GM23338 (cell line): ENCODE measurements around the gene ARID1B. TPM values are rescaled to one million over a fixed set of nuclear protein-coding genes. Genes with fewer than 3 reads are reported as not detected.

Experiments used
- ATAC-seq: fragments of 200-7000 bp; cut with Tn5 transposase; 3 replicates; pipeline ENCODE4 v1.9.1; 2020
- DNase-seq: peaks from one replicate; pipeline ENCODE4 v3.0.0-alpha.2; 2015; ENCODE audit warnings: low spot score
- H2AFZ ChIP-seq: fragments of 200-600 bp; sonication (generic); 2 replicates; pipeline ENCODE4 v1.8.0; 2016; ENCODE audit warnings: antibody characterized with exemption, mild to moderate bottlenecking, moderate library complexity
- H3F3A ChIP-seq: fragments of 200-600 bp; sonication (generic); replicated peaks from 2 replicates; pipeline ENCODE4 v1.8.0; 2017; ENCODE audit warnings: antibody characterized with exemption, mixed run types, low read depth
- H3K27ac ChIP-seq: fragments of 200-600 bp; sonication (generic); 2 replicates; pipeline ENCODE4 v1.6.1; 2016; ENCODE audit warnings: low read depth
- H3K27me3 ChIP-seq: fragments of 200-600 bp; sonication (generic); 2 replicates; pipeline ENCODE4 v1.8.0; 2016; ENCODE audit warnings: mild to moderate bottlenecking, mixed run types, moderate library complexity; ENCODE audit not compliant: insufficient read depth
- H3K36me3 ChIP-seq: fragments of 200-600 bp; sonication (generic); 2 replicates; pipeline ENCODE4 v1.8.0; 2016; ENCODE audit warnings: mild to moderate bottlenecking; ENCODE audit not compliant: insufficient read depth
- H3K4me1 ChIP-seq: fragments of 200-600 bp; sonication (generic); 2 replicates; pipeline ENCODE4 v1.8.0; 2016; ENCODE audit warnings: mild to moderate bottlenecking, moderate library complexity; ENCODE audit not compliant: insufficient read depth
- H3K4me2 ChIP-seq: fragments of 200-600 bp; sonication (generic); 2 replicates; pipeline ENCODE4 v1.7.1; 2017; ENCODE audit warnings: mixed run types
- H3K4me3 ChIP-seq: fragments of 200-600 bp; sonication (generic); 2 replicates; pipeline ENCODE4 v1.6.1; 2016; ENCODE audit warnings: mixed run types
- H3K79me2 ChIP-seq: fragments of 200-600 bp; sonication (generic); replicated peaks from 2 replicates; pipeline ENCODE4 v1.8.0; 2017; ENCODE audit warnings: mild to moderate bottlenecking; ENCODE audit not compliant: insufficient read depth
- H3K9me2 ChIP-seq: fragments of 200-600 bp; sonication (generic); 2 replicates; pipeline ENCODE4 v1.8.0; 2017; ENCODE audit not compliant: insufficient read depth
- H4K20me1 ChIP-seq: fragments of 200-600 bp; sonication (generic); replicated peaks from 2 replicates; pipeline ENCODE4 v1.8.0; 2017; ENCODE audit warnings: mild to moderate bottlenecking; ENCODE audit not compliant: insufficient read depth
- H3K27ac Mint-ChIP-seq: 2 replicates; pipeline ENCODE4 v1.8.0; 2020; ENCODE audit warnings: inconsistent platforms, mild to moderate bottlenecking, moderate library complexity, mixed read lengths
- H3K27me3 Mint-ChIP-seq: 3 replicates; pipeline ENCODE4 v1.8.0; 2022; ENCODE audit warnings: low read depth, mild to moderate bottlenecking, moderate library complexity, mixed read lengths, inconsistent platforms; ENCODE audit not compliant: insufficient read depth, poor library complexity
- H3K36me3 Mint-ChIP-seq: 3 replicates; pipeline ENCODE4 v1.8.0; 2021; ENCODE audit warnings: low read depth, mild to moderate bottlenecking, inconsistent platforms, moderate library complexity, mixed read lengths
- H3K4me1 Mint-ChIP-seq: 3 replicates; pipeline ENCODE4 v1.8.0; 2020; ENCODE audit warnings: mild to moderate bottlenecking, inconsistent platforms, mixed read lengths
- H3K4me3 Mint-ChIP-seq: 3 replicates; pipeline ENCODE4 v1.8.0; 2021; ENCODE audit warnings: moderate library complexity, mild to moderate bottlenecking, inconsistent platforms, mixed read lengths
- H3K9me3 Mint-ChIP-seq: 3 replicates; pipeline ENCODE4 v1.8.0; 2020; ENCODE audit warnings: moderate library complexity, mild to moderate bottlenecking, inconsistent platforms, mixed read lengths
- CREB1 ChIP-seq: fragments of 250-450 bp; sonication (Bioruptor Pico); IDR thresholded peaks from 2 replicates; pipeline ENCODE4 v1.5.0; 2020; ENCODE audit warnings: low read depth, mild to moderate bottlenecking, moderate library complexity
- ETS1 ChIP-seq: IDR thresholded peaks from 2 replicates; pipeline ENCODE4 v1.6.1; 2016; ENCODE audit warnings: antibody characterized with exemption
- EZH2 ChIP-seq: fragments of 200-600 bp; sonication (generic); IDR thresholded peaks from one replicate; pipeline ENCODE4 v1.8.0; 2017; ENCODE audit warnings: antibody characterized with exemption, mild to moderate bottlenecking, low read depth; ENCODE audit not compliant: unreplicated experiment
- JUNB ChIP-seq: IDR thresholded peaks from one replicate; pipeline ENCODE4 v1.6.1; 2016; ENCODE audit warnings: antibody characterized with exemption; ENCODE audit not compliant: unreplicated experiment
- NANOG ChIP-seq: IDR thresholded peaks from 2 replicates; pipeline ENCODE4 v1.6.1; 2016; ENCODE audit warnings: antibody characterized with exemption, borderline replicate concordance
- STAT1 ChIP-seq: IDR thresholded peaks from one replicate; pipeline ENCODE4 v1.6.1; 2016; ENCODE audit warnings: antibody characterized with exemption; ENCODE audit not compliant: unreplicated experiment
- ZNF114 ChIP-seq: fragments of 250-450 bp; sonication (Bioruptor Pico); IDR thresholded peaks from 2 replicates; pipeline ENCODE4 v1.5.0; 2020; ENCODE audit warnings: mild to moderate bottlenecking, moderate library complexity
- ZNF331 ChIP-seq: fragments of 250-450 bp; sonication (Bioruptor Pico); IDR thresholded peaks from 2 replicates; pipeline ENCODE4 v1.5.0; 2020; ENCODE audit warnings: low read depth, mild to moderate bottlenecking, moderate library complexity
- polyA plus RNA-seq: library from polyadenylated mRNA; unstranded; fragments of >200 nt; fragmentation: Nextera tagmentation; extraction: Ambion mirVana; gene quantifications from 2 replicates; pipeline ENCODE4 v1.2.1, GENCODE V29; 2016
- total RNA-seq: library from RNA; depleted of rRNA; stranded (reverse); fragments of >200 nt; shearing (Covaris generic); gene quantifications from 2 replicates; pipeline ENCODE4 v1.2.3, GENCODE V29; 2014
- TF ChIP-seq, protein P1 (sequence below): IDR thresholded peaks from one replicate; pipeline ENCODE4 v1.6.1; 2018; ENCODE audit warnings: antibody characterized with exemption; ENCODE audit not compliant: unreplicated experiment
- TF ChIP-seq, protein P2 (sequence below): fragments of 250-450 bp; sonication (Bioruptor Pico); IDR thresholded peaks from 2 replicates; pipeline ENCODE4 v1.5.0; 2020; ENCODE audit warnings: mild to moderate bottlenecking, moderate library complexity

Gene ARID1B
- total and polyA plus RNA-seq, 2 experiments from 2014 or later: 59.3 to 72.2 TPM

DNA sequence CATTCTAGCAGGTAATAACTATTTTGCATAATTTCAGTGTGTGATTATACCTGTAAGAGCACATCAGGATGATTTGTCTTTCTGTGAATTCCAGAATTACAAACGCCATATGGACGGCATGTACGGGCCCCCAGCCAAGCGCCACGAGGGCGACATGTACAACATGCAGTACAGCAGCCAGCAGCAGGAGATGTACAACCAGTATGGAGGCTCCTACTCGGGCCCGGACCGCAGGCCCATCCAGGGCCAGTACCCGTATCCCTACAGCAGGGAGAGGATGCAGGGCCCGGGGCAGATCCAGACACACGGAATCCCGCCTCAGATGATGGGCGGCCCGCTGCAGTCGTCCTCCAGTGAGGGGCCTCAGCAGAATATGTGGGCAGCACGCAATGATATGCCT lies 423.4 kb downstream of the ARID1B start (continued):
- no peak for TF ChIP-seq ETS1
- no peak for TF ChIP-seq CREB1 (CRISPR knock-in tag)
- TF ChIP-seq ZNF331: no peak
- no peak for TF ChIP-seq EZH2
- no peak for TF ChIP-seq NANOG

DNA sequence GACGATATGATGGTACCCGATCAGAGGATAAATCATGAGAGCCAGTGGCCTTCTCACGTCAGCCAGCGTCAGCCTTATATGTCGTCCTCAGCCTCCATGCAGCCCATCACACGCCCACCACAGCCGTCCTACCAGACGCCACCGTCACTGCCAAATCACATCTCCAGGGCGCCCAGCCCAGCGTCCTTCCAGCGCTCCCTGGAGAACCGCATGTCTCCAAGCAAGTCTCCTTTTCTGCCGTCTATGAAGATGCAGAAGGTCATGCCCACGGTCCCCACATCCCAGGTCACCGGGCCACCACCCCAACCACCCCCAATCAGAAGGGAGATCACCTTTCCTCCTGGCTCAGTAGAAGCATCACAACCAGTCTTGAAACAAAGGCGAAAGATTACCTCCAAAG lies 423.9 kb downstream of the ARID1B start:
- Histone ChIP-seq H3K36me3 (peaks cover 18% of the 10 kb centered on the region), H3K4me2 (no peak overlapping the region), H3K4me3 (no peak overlapping the region), H3K79me2 (no peaks in the 10 kb centered on the region), H3K27me3 (no peaks in the 10 kb centered on the region), H3K9me2 (no peaks in the 10 kb centered on the region), H3K27ac (no peak overlapping the region), H2AFZ (no peak overlapping the region), H3F3A (no peaks in the 10 kb centered on the region), H4K20me1 (no peaks in the 10 kb centered on the region), H3K4me1 (no peaks in the 10 kb centered on the region)
- Mint-ChIP-seq H3K27me3 (no peaks in the 10 kb centered on the region), H3K9me3 (no peaks in the 10 kb centered on the region; the same call in 2 of the 3 replicates), H3K4me3 (no peak overlapping the region), H3K36me3 (peaks cover 36% of the 10 kb centered on the region), H3K4me1 (no peaks in the 10 kb centered on the region; the same call in 2 of the 3 replicates), H3K27ac (no peak overlapping the region)
- ATAC-seq (no peak), DNase-seq (no peak)
- TF ChIP-seq, protein P1, sequence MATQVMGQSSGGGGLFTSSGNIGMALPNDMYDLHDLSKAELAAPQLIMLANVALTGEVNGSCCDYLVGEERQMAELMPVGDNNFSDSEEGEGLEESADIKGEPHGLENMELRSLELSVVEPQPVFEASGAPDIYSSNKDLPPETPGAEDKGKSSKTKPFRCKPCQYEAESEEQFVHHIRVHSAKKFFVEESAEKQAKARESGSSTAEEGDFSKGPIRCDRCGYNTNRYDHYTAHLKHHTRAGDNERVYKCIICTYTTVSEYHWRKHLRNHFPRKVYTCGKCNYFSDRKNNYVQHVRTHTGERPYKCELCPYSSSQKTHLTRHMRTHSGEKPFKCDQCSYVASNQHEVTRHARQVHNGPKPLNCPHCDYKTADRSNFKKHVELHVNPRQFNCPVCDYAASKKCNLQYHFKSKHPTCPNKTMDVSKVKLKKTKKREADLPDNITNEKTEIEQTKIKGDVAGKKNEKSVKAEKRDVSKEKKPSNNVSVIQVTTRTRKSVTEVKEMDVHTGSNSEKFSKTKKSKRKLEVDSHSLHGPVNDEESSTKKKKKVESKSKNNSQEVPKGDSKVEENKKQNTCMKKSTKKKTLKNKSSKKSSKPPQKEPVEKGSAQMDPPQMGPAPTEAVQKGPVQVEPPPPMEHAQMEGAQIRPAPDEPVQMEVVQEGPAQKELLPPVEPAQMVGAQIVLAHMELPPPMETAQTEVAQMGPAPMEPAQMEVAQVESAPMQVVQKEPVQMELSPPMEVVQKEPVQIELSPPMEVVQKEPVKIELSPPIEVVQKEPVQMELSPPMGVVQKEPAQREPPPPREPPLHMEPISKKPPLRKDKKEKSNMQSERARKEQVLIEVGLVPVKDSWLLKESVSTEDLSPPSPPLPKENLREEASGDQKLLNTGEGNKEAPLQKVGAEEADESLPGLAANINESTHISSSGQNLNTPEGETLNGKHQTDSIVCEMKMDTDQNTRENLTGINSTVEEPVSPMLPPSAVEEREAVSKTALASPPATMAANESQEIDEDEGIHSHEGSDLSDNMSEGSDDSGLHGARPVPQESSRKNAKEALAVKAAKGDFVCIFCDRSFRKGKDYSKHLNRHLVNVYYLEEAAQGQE: no peak
- TF ChIP-seq JUNB (no peak), STAT1 (no peak), EZH2 (no peak), ZNF114 (CRISPR knock-in tag) (no peak)
- TF ChIP-seq, protein P2, sequence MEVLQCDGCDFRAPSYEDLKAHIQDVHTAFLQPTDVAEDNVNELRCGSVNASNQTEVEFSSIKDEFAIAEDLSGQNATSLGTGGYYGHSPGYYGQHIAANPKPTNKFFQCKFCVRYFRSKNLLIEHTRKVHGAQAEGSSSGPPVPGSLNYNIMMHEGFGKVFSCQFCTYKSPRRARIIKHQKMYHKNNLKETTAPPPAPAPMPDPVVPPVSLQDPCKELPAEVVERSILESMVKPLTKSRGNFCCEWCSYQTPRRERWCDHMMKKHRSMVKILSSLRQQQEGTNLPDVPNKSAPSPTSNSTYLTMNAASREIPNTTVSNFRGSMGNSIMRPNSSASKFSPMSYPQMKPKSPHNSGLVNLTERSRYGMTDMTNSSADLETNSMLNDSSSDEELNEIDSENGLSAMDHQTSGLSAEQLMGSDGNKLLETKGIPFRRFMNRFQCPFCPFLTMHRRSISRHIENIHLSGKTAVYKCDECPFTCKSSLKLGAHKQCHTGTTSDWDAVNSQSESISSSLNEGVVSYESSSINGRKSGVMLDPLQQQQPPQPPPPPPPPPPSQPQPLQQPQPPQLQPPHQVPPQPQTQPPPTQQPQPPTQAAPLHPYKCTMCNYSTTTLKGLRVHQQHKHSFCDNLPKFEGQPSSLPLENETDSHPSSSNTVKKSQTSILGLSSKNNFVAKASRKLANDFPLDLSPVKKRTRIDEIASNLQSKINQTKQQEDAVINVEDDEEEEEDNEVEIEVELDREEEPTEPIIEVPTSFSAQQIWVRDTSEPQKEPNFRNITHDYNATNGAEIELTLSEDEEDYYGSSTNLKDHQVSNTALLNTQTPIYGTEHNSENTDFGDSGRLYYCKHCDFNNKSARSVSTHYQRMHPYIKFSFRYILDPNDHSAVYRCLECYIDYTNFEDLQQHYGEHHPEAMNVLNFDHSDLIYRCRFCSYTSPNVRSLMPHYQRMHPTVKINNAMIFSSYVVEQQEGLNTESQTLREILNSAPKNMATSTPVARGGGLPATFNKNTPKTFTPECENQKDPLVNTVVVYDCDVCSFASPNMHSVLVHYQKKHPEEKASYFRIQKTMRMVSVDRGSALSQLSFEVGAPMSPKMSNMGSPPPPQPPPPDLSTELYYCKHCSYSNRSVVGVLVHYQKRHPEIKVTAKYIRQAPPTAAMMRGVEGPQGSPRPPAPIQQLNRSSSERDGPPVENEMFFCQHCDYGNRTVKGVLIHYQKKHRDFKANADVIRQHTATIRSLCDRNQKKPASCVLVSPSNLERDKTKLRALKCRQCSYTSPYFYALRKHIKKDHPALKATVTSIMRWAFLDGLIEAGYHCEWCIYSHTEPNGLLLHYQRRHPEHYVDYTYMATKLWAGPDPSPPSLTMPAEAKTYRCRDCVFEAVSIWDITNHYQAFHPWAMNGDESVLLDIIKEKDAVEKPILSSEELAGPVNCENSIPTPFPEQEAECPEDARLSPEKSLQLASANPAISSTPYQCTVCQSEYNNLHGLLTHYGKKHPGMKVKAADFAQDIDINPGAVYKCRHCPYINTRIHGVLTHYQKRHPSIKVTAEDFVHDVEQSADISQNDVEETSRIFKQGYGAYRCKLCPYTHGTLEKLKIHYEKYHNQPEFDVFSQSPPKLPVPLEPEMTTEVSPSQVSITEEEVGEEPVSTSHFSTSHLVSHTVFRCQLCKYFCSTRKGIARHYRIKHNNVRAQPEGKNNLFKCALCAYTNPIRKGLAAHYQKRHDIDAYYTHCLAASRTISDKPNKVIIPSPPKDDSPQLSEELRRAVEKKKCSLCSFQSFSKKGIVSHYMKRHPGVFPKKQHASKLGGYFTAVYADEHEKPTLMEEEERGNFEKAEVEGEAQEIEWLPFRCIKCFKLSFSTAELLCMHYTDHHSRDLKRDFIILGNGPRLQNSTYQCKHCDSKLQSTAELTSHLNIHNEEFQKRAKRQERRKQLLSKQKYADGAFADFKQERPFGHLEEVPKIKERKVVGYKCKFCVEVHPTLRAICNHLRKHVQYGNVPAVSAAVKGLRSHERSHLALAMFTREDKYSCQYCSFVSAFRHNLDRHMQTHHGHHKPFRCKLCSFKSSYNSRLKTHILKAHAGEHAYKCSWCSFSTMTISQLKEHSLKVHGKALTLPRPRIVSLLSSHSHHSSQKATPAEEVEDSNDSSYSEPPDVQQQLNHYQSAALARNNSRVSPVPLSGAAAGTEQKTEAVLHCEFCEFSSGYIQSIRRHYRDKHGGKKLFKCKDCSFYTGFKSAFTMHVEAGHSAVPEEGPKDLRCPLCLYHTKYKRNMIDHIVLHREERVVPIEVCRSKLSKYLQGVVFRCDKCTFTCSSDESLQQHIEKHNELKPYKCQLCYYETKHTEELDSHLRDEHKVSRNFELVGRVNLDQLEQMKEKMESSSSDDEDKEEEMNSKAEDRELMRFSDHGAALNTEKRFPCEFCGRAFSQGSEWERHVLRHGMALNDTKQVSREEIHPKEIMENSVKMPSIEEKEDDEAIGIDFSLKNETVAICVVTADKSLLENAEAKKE (CRISPR knock-in tag): no peak
